H1 (cell line): ENCODE data around the gene CYREN. TPM values are rescaled to one million over a fixed set of nuclear protein-coding genes. Genes with fewer than 3 reads are reported as not detected.

Experiments
- CTCF ChIA-PET: fragments of 300-600 bp; sonication (Branson Sonifier 250); formaldehyde crosslinking; loops from one replicate; lab custom pipeline; 2021; ENCODE audit not compliant: partially characterized antibody; lab: Charles Lee
- POLR2A ChIA-PET: fragments of 300-600 bp; sonication (Branson Sonifier 250); formaldehyde crosslinking; loops from one replicate; lab custom pipeline; 2021; ENCODE audit warnings: inconsistent platforms; ENCODE audit not compliant: partially characterized antibody; lab: Charles Lee
- DNase-seq, 2 experiments: peaks; one replicate each; pipeline versions ENCODE4 v3.0.0 to v3.0.0-alpha.2; 2010 to 2022; ENCODE audit warnings: low spot score in 2 of 2, low read depth in 1 of 2, mixed read lengths in 1 of 2
- FAIRE-seq: peaks from 2 replicates; lab custom pipeline; 2011; peaks lifted over from hg19 to GRCh38; lab: Jason Lieb, UNC
- H2AFZ ChIP-seq: 2 replicates; pipeline ENCODE4 v1.8.1; 2012; ENCODE audit warnings: low read length, inconsistent platforms
- H2AK5ac ChIP-seq: 2 replicates; pipeline ENCODE4 v1.6.1; 2013; ENCODE audit warnings: low read depth, low read length
- H2BK120ac ChIP-seq: replicated peaks from 2 replicates; pipeline ENCODE3; 2013; ENCODE audit warnings: low read depth, low read length, inconsistent platforms
- H2BK12ac ChIP-seq: 2 replicates; pipeline ENCODE4 v1.6.1; 2013; ENCODE audit warnings: low read depth, low read length
- H2BK15ac ChIP-seq: 2 replicates; pipeline ENCODE4 v1.6.1; 2013; ENCODE audit warnings: low read length
- H2BK20ac ChIP-seq: 2 replicates; pipeline ENCODE4 v1.6.1; 2013; ENCODE audit warnings: low read length
- H2BK5ac ChIP-seq: 2 replicates; pipeline ENCODE4 v1.6.1; 2013; ENCODE audit warnings: low read depth, low read length
- H3K14ac ChIP-seq: 2 replicates; pipeline ENCODE4 v1.6.1; 2013; ENCODE audit warnings: inconsistent platforms; ENCODE audit not compliant: insufficient read length
- H3K18ac ChIP-seq: 2 replicates; pipeline ENCODE4 v1.6.1; 2013; ENCODE audit warnings: low read length; ENCODE audit errors: extremely low read depth
- H3K23ac ChIP-seq: 2 replicates; pipeline ENCODE4 v1.6.1; 2013; ENCODE audit warnings: inconsistent platforms; ENCODE audit not compliant: insufficient read length
- H3K23me2 ChIP-seq: 2 replicates; pipeline ENCODE4 v1.6.1; 2013; ENCODE audit warnings: low read depth, low read length
- H3K27ac ChIP-seq: 2 replicates; pipeline ENCODE4 v1.6.1; 2011; ENCODE audit warnings: low read depth, low read length, inconsistent platforms
- H3K27me3 ChIP-seq, 4 experiments: replicated peaks in 1 of 4; 1 replicate in 1 of 4; 2 replicates in 3 of 4; pipeline versions ENCODE4 v1.6.1 to v1.8.1; 2011 to 2013; ENCODE audit warnings: low read length in 3 of 4, mild to moderate bottlenecking in 3 of 4, inconsistent platforms in 2 of 4, mixed read lengths in 2 of 4, moderate library complexity in 1 of 4; ENCODE audit not compliant: control insufficient read depth in 3 of 4, insufficient read depth in 3 of 4; ENCODE audit errors: extremely low read depth in 1 of 4
- H3K36me3 ChIP-seq, 4 experiments: 2 replicates each; pipeline versions ENCODE4 v1.6.1 to v1.8.1; 2011 to 2013; ENCODE audit warnings: mild to moderate bottlenecking in 4 of 4, low read length in 3 of 4, moderate library complexity in 2 of 4, control low read depth in 1 of 4, inconsistent platforms in 1 of 4; ENCODE audit not compliant: insufficient read depth in 4 of 4, control insufficient read depth in 2 of 4
- H3K4ac ChIP-seq: replicated peaks from 2 replicates; pipeline ENCODE3; 2013; ENCODE audit warnings: low read length, low read depth, mixed read lengths, inconsistent platforms; ENCODE audit not compliant: insufficient read length
- H3K4me1 ChIP-seq, 4 experiments: replicated peaks in 1 of 4; 1 replicate in 1 of 4; 2 replicates in 3 of 4; pipeline versions ENCODE4 v1.6.1 to v1.8.1; 2011 to 2013; ENCODE audit warnings: low read length in 3 of 4, inconsistent platforms in 2 of 4, mixed read lengths in 1 of 4; ENCODE audit not compliant: insufficient read depth in 4 of 4, control insufficient read depth in 3 of 4
- H3K4me2 ChIP-seq, 2 experiments: 2 replicates each; pipeline versions ENCODE4 v1.6.1 to v1.8.1; 2011 to 2013; ENCODE audit warnings: low read depth in 2 of 2, low read length in 2 of 2, control low read depth in 1 of 2, inconsistent platforms in 1 of 2, mild to moderate bottlenecking in 1 of 2; ENCODE audit not compliant: insufficient read depth in 1 of 2
- H3K4me3 ChIP-seq, 4 experiments: fragments of 200-600, 300-600 bp in 1 of 4; sonication (generic), shearing (Covaris generic), sonication (Bioruptor Twin) in 1 of 4; 2 replicates each; pipeline versions ENCODE4 v1.5.1 to v1.8.1; 2011 to 2016; ENCODE audit warnings: low read length in 4 of 4, low read depth in 3 of 4, control low read depth in 2 of 4, inconsistent platforms in 2 of 4, mild to moderate bottlenecking in 2 of 4, mixed read lengths in 1 of 4, moderate library complexity in 1 of 4; ENCODE audit not compliant: insufficient read depth in 2 of 4; ENCODE audit errors: extremely low read depth in 1 of 4
- H3K56ac ChIP-seq: replicated peaks from 2 replicates; pipeline ENCODE3; 2013; ENCODE audit warnings: low read depth, mild to moderate bottlenecking, mixed read lengths, low read length, inconsistent platforms; ENCODE audit not compliant: insufficient read length
- H3K79me1 ChIP-seq: 2 replicates; pipeline ENCODE4 v1.6.1; 2013; ENCODE audit warnings: low read depth, low read length, control low read depth
- H3K79me2 ChIP-seq, 2 experiments: 2 replicates each; pipeline versions ENCODE4 v1.6.1 to v1.8.1; 2012 to 2013; ENCODE audit warnings: low read length in 2 of 2, mild to moderate bottlenecking in 2 of 2, inconsistent platforms in 1 of 2; ENCODE audit not compliant: insufficient read depth in 2 of 2, control insufficient read depth in 1 of 2
- H3K9ac ChIP-seq, 4 experiments: replicated peaks in 1 of 4; 1 replicate in 1 of 4; 2 replicates in 3 of 4; pipeline versions ENCODE4 v1.6.1 to v1.8.1; 2011 to 2013; ENCODE audit warnings: low read depth in 3 of 4, low read length in 3 of 4, control low read depth in 2 of 4, mild to moderate bottlenecking in 2 of 4, moderate library complexity in 2 of 4, inconsistent platforms in 1 of 4; ENCODE audit errors: extremely low read depth in 1 of 4
- H3K9me3 ChIP-seq, 2 experiments: 2 replicates each; pipeline versions ENCODE4 v1.6.1 to v1.8.1; 2012 to 2013; ENCODE audit warnings: mild to moderate bottlenecking in 2 of 2, moderate library complexity in 2 of 2, control low read depth in 1 of 2, inconsistent platforms in 1 of 2, low read depth in 1 of 2, low read length in 1 of 2, mixed read lengths in 1 of 2; ENCODE audit not compliant: insufficient read depth in 2 of 2
- H4K20me1 ChIP-seq, 2 experiments: replicated peaks in 1 of 2; 2 replicates each; pipeline versions ENCODE3 to v1.8.1; 2011 to 2013; ENCODE audit warnings: inconsistent platforms in 2 of 2, low read length in 2 of 2, mild to moderate bottlenecking in 1 of 2; ENCODE audit not compliant: insufficient read depth in 2 of 2, control insufficient read depth in 1 of 2
- H4K5ac ChIP-seq: 2 replicates; pipeline ENCODE4 v1.6.1; 2013; ENCODE audit warnings: low read length, low read depth, mixed read lengths, inconsistent platforms; ENCODE audit not compliant: insufficient read length
- H4K8ac ChIP-seq: 2 replicates; pipeline ENCODE4 v1.8.0; 2013; ENCODE audit warnings: mild to moderate bottlenecking, moderate library complexity, low read length, inconsistent platforms; ENCODE audit not compliant: insufficient read depth; ENCODE audit errors: extremely low read depth
- H4K91ac ChIP-seq: replicated peaks from 2 replicates; pipeline ENCODE3; 2013; ENCODE audit warnings: low read length, mixed read lengths, inconsistent platforms; ENCODE audit not compliant: insufficient read length
- CHD2 ChIP-seq: IDR thresholded peaks from 2 replicates; pipeline ENCODE4 v1.6.1; 2012; ENCODE audit warnings: low read length, improper control_type of control experiment
- GABPA ChIP-seq: IDR thresholded peaks from 2 replicates; pipeline ENCODE4 v1.6.1; 2011; ENCODE audit warnings: mild to moderate bottlenecking, low read length, moderate library complexity, borderline replicate concordance; ENCODE audit not compliant: insufficient read depth
- HDAC6 ChIP-seq: IDR thresholded peaks from one replicate; pipeline ENCODE4 v1.7.1; 2012; ENCODE audit warnings: low read depth, mild to moderate bottlenecking, inconsistent platforms, low read length, moderate library complexity
- JUN ChIP-seq: IDR thresholded peaks from 2 replicates; pipeline ENCODE4 v1.6.1; 2011; ENCODE audit warnings: low read depth, mild to moderate bottlenecking, improper control_type of control experiment, low read length
- KDM1A ChIP-seq: fragments of 200-600, 300-600 bp; sonication (generic); IDR thresholded peaks from 2 replicates; pipeline ENCODE4 v1.7.1; 2016; ENCODE audit warnings: mild to moderate bottlenecking, low read length, borderline replicate concordance
- PHF8 ChIP-seq: fragments of 200-600 bp; sonication (generic); conservative IDR thresholded peaks from 2 replicates; pipeline ENCODE4 v1.7.1; 2012; ENCODE audit warnings: low read depth, mild to moderate bottlenecking, inconsistent platforms, low read length, moderate library complexity
- POU5F1 ChIP-seq: IDR thresholded peaks from 2 replicates; pipeline ENCODE4 v1.6.1; 2011; ENCODE audit warnings: low read depth, mild to moderate bottlenecking, low read length, moderate library complexity
- RAD21 ChIP-seq, 2 experiments: IDR thresholded peaks in 1 of 2; conservative IDR thresholded peaks in 1 of 2; 2 replicates each; pipeline ENCODE4 v1.6.1; 2011; ENCODE audit warnings: low read depth in 2 of 2, low read length in 2 of 2, improper control_type of control experiment in 1 of 2, inconsistent platforms in 1 of 2, mild to moderate bottlenecking in 1 of 2, moderate library complexity in 1 of 2
- SRF ChIP-seq: IDR thresholded peaks from 2 replicates; pipeline ENCODE4 v1.6.1; 2011; ENCODE audit warnings: mild to moderate bottlenecking, low read depth, low read length, moderate library complexity
- SUZ12 ChIP-seq: fragments of 200-600 bp; sonication (generic); IDR thresholded peaks from 2 replicates; pipeline ENCODE4 v1.6.1; 2012; ENCODE audit warnings: mild to moderate bottlenecking, inconsistent platforms, low read length, moderate library complexity, mixed read lengths
- TBP ChIP-seq: IDR thresholded peaks from 2 replicates; pipeline ENCODE4 v1.6.1; 2011; ENCODE audit warnings: low read depth, low read length, improper control_type of control experiment
- USF2 ChIP-seq: IDR thresholded peaks from 2 replicates; pipeline ENCODE4 v1.6.1; 2011; ENCODE audit warnings: low read length, improper control_type of control experiment
- WGBS, 2 experiments: shearing (Covaris generic) in 1 of 2; methylation state at CpG; one replicate each; pipeline versions ENCODE4 v1.1.6 to v1.1.7; 2013 to 2015; ENCODE audit warnings: low lambda C conversion rate in 2 of 2, mixed read lengths in 2 of 2, inconsistent platforms in 1 of 2, low coverage in 1 of 2, missing lambda C conversion rate in 1 of 2; ENCODE audit not compliant: insufficient replicate concordance in 2 of 2, insufficient coverage in 1 of 2, insufficient read length in 1 of 2; ENCODE audit errors: extremely low coverage in 1 of 2, missing lambda C conversion rate in 1 of 2; 5-methylcytosine and 5-hydroxymethylcytosine counted together
- polyA plus RNA-seq, 7 experiments: library from polyadenylated mRNA; depleted of rRNA in 3 of 7; stranded (reverse) in 5 of 7; unstranded in 2 of 7; fragments of >200 nt in 5 of 7; fragments of 200-250 nt in 2 of 7; gene quantifications; 1 replicate in 5 of 7; 2 replicates in 1 of 7; 4 replicates in 1 of 7; pipeline versions ENCODE4 v1.2.1 to v1.2.3, GENCODE V29; 2011 to 2013; ENCODE audit warnings: missing spikeins in 2 of 7, mixed read lengths in 2 of 7
- total RNA-seq: library from RNA; stranded (reverse); fragmentation: NEBNext Ultra II Directional; extraction: Animal tissue kit (Norgen Biotek cat#: 25700); gene quantifications from 2 replicates; pipeline ENCODE4 v1.2.1, GENCODE V29; 2021

The CYREN gene
- total and polyA plus RNA-seq, 2 of the 8 experiments (the other 6 are each of a cell fraction or from before 2014, with no cell fraction given), result 25.1 to 46.2 TPM

GRCh38 chr7:135192914-135193536 lies 22.5 kb upstream of the CYREN start:
- FAIRE-seq, result no peak
- Histone ChIP-seq H4K8ac (no peak overlapping the region; the same call in 1 of the 2 replicates), H3K79me2 (no peaks in the 10 kb centered on the region), H3K23me2 (no peaks in the 10 kb centered on the region), H3K23ac (no peak overlapping the region), H4K91ac (no peak overlapping the region), H3K18ac (no peak overlapping the region), H3K4ac (no peak overlapping the region), H3K4me3 (no peak overlapping the region), H3K27me3 (no peaks in the 10 kb centered on the region), H3K9ac (no peak overlapping the region), H3K9me3 (no peaks in the 10 kb centered on the region), H4K20me1 (peaks cover 0 to 2% of the 10 kb centered on the region in 2 experiments), H3K4me2 (no peak overlapping the region), H4K5ac (no peak overlapping the region), H2AK5ac (no peak overlapping the region), H3K79me1 (no peaks in the 10 kb centered on the region), H3K36me3 (peaks cover 0 to 2% (median under 1%) of the 10 kb centered on the region in 4 experiments; a peak in 2 of 8 replicates), H3K27ac (no peak overlapping the region), H3K56ac (no peak overlapping the region), H2BK120ac (no peak overlapping the region), H2BK20ac (no peak overlapping the region), H2BK12ac (no peak overlapping the region), H2BK5ac (peak overlapping the region; percentile 32; the same call in 1 of the 2 replicates), H3K4me1 (no peaks in the 10 kb centered on the region), H3K14ac (no peak overlapping the region), H2AFZ (no peak overlapping the region), H2BK15ac (no peak overlapping the region)
- ChIA-PET CTCF (no interaction called here), POLR2A (interaction anchor here (1.2 kb wide), 1 partner anchor 14 kb away, joined by 4 read pairs; no protein-coding TSS in a partner anchor)
- 94% methylated on average over 11 of the region's 11 CpGs; no CpG with 5 or more reads in 1 of the 2 experiments for WGBS, 2 experiments
- DNase-seq, result no peak
- no peak for TF ChIP-seq RAD21 (IDR thresholded peaks at IDR 0.05 in 1 of 2, conservative IDR thresholded peaks at IDR 0.05 in 1 of 2; ENCODE audit: low read depth in 2 of 2, low read length in 2 of 2)
- TF ChIP-seq HDAC6, result no peak
- no peak for TF ChIP-seq TBP
- TF ChIP-seq KDM1A, result no peak
- TF ChIP-seq CHD2, result no peak
- no peak for TF ChIP-seq SUZ12
- TF ChIP-seq USF2, result no peak
- no peak for TF ChIP-seq PHF8
- no peak for TF ChIP-seq GABPA
- no peak for TF ChIP-seq POU5F1
- no peak for TF ChIP-seq SRF
- no peak for TF ChIP-seq JUN
